ENCODE measurements around the gene FILIP1.

- no peak for TF ChIP-seq CTCF (conservative IDR thresholded peaks at IDR 0.05; ENCODE audit: low read length)
- TF ChIP-seq EZH2phosphoT487 (IDR thresholded peaks at IDR 0.05; ENCODE audit: borderline replicate concordance, low read depth, low read length) = no peak
These were observed 9.7 kb upstream of the FILIP1 start for GRCh38 chr6:75503291-75503690.

Data from OCI-LY7 (cell line).